H1 (cell line): Measurements from ENCODE around the gene KCNS3. TPM values are rescaled to one million over a fixed set of nuclear protein-coding genes. Genes with fewer than 3 reads are reported as not detected.

ENCODE experiments used
- CBX8 ChIP-seq: fragments of 300-800, 300-1000 bp; sonication (generic); IDR thresholded peaks from 2 replicates; pipeline ENCODE4 v1.7.1; 2016; ENCODE audit warnings: low read depth, low read length, borderline replicate concordance
- NRF1 ChIP-seq: IDR thresholded peaks from 2 replicates; pipeline ENCODE4 v1.6.1; 2011; ENCODE audit warnings: mild to moderate bottlenecking, low read depth, low read length, improper control_type of control experiment
- RAD21 ChIP-seq, 2 experiments: IDR thresholded peaks in 1 of 2; conservative IDR thresholded peaks in 1 of 2; 2 replicates each; pipeline ENCODE4 v1.6.1; 2011; ENCODE audit warnings: low read depth in 2 of 2, low read length in 2 of 2, improper control_type of control experiment in 1 of 2, inconsistent platforms in 1 of 2, mild to moderate bottlenecking in 1 of 2, moderate library complexity in 1 of 2
- RNF2 ChIP-seq: fragments of 200-900, 300-1000 bp; sonication (generic); IDR thresholded peaks from 2 replicates; pipeline ENCODE4 v1.7.1; 2016; ENCODE audit warnings: borderline replicate concordance, low read depth, mild to moderate bottlenecking, antibody characterized with exemption, low read length; ENCODE audit not compliant: poor library complexity, severe bottlenecking; ENCODE audit errors: missing control alignments
- SIX5 ChIP-seq: IDR thresholded peaks from 2 replicates; pipeline ENCODE4 v1.6.1; 2011; ENCODE audit warnings: mild to moderate bottlenecking, low read depth, low read length
- polyA plus RNA-seq, 7 experiments: library from polyadenylated mRNA; depleted of rRNA in 3 of 7; stranded (reverse) in 5 of 7; unstranded in 2 of 7; fragments of >200 nt in 5 of 7; fragments of 200-250 nt in 2 of 7; gene quantifications; 1 replicate in 5 of 7; 2 replicates in 1 of 7; 4 replicates in 1 of 7; pipeline versions ENCODE4 v1.2.1 to v1.2.3, GENCODE V29; 2011 to 2013; ENCODE audit warnings: missing spikeins in 2 of 7, mixed read lengths in 2 of 7
- total RNA-seq: library from RNA; stranded (reverse); fragmentation: NEBNext Ultra II Directional; extraction: Animal tissue kit (Norgen Biotek cat#: 25700); gene quantifications from 2 replicates; pipeline ENCODE4 v1.2.1, GENCODE V29; 2021
- TF ChIP-seq, protein P1 (sequence below): fragments of 300-600 bp; sonication (generic); IDR thresholded peaks from 2 replicates; pipeline ENCODE4 v1.7.1; 2012; ENCODE audit warnings: low read length, moderate library complexity, mild to moderate bottlenecking, inconsistent platforms; ENCODE audit not compliant: insufficient replicate concordance

KCNS3 gene
- total and polyA plus RNA-seq, 2 of the 8 experiments (the other 6 are each of a cell fraction or from before 2014, with no cell fraction given): 22.7 to 23.0 TPM

DNA sequence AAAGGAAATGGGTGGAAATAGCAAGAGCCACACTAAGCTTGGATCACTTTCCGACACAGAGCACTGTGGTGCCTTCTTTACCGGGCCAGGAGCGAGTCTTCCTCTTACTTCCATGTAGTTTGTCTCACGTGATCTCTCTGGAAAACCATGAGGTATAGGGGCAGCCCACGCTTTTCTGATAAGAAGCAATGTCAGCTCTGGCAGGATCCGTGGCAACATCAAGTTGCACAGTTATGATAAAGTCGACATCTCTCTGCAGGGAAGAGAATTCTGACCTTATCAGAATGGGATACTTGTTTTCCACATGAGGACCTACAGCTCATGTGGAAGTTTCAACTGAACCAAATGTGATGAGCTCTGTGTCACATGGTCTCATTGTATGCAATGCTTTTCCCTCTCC is 32.7 kb upstream of the KCNS3 start (continued):
- TF ChIP-seq, protein P1, sequence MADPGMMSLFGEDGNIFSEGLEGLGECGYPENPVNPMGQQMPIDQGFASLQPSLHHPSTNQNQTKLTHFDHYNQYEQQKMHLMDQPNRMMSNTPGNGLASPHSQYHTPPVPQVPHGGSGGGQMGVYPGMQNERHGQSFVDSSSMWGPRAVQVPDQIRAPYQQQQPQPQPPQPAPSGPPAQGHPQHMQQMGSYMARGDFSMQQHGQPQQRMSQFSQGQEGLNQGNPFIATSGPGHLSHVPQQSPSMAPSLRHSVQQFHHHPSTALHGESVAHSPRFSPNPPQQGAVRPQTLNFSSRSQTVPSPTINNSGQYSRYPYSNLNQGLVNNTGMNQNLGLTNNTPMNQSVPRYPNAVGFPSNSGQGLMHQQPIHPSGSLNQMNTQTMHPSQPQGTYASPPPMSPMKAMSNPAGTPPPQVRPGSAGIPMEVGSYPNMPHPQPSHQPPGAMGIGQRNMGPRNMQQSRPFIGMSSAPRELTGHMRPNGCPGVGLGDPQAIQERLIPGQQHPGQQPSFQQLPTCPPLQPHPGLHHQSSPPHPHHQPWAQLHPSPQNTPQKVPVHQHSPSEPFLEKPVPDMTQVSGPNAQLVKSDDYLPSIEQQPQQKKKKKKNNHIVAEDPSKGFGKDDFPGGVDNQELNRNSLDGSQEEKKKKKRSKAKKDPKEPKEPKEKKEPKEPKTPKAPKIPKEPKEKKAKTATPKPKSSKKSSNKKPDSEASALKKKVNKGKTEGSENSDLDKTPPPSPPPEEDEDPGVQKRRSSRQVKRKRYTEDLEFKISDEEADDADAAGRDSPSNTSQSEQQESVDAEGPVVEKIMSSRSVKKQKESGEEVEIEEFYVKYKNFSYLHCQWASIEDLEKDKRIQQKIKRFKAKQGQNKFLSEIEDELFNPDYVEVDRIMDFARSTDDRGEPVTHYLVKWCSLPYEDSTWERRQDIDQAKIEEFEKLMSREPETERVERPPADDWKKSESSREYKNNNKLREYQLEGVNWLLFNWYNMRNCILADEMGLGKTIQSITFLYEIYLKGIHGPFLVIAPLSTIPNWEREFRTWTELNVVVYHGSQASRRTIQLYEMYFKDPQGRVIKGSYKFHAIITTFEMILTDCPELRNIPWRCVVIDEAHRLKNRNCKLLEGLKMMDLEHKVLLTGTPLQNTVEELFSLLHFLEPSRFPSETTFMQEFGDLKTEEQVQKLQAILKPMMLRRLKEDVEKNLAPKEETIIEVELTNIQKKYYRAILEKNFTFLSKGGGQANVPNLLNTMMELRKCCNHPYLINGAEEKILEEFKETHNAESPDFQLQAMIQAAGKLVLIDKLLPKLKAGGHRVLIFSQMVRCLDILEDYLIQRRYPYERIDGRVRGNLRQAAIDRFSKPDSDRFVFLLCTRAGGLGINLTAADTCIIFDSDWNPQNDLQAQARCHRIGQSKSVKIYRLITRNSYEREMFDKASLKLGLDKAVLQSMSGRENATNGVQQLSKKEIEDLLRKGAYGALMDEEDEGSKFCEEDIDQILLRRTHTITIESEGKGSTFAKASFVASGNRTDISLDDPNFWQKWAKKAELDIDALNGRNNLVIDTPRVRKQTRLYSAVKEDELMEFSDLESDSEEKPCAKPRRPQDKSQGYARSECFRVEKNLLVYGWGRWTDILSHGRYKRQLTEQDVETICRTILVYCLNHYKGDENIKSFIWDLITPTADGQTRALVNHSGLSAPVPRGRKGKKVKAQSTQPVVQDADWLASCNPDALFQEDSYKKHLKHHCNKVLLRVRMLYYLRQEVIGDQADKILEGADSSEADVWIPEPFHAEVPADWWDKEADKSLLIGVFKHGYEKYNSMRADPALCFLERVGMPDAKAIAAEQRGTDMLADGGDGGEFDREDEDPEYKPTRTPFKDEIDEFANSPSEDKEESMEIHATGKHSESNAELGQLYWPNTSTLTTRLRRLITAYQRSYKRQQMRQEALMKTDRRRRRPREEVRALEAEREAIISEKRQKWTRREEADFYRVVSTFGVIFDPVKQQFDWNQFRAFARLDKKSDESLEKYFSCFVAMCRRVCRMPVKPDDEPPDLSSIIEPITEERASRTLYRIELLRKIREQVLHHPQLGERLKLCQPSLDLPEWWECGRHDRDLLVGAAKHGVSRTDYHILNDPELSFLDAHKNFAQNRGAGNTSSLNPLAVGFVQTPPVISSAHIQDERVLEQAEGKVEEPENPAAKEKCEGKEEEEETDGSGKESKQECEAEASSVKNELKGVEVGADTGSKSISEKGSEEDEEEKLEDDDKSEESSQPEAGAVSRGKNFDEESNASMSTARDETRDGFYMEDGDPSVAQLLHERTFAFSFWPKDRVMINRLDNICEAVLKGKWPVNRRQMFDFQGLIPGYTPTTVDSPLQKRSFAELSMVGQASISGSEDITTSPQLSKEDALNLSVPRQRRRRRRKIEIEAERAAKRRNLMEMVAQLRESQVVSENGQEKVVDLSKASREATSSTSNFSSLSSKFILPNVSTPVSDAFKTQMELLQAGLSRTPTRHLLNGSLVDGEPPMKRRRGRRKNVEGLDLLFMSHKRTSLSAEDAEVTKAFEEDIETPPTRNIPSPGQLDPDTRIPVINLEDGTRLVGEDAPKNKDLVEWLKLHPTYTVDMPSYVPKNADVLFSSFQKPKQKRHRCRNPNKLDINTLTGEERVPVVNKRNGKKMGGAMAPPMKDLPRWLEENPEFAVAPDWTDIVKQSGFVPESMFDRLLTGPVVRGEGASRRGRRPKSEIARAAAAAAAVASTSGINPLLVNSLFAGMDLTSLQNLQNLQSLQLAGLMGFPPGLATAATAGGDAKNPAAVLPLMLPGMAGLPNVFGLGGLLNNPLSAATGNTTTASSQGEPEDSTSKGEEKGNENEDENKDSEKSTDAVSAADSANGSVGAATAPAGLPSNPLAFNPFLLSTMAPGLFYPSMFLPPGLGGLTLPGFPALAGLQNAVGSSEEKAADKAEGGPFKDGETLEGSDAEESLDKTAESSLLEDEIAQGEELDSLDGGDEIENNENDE: no peak
- TF ChIP-seq CBX8 (no peak), RNF2 (no peak), SIX5 (no peak), RAD21 (IDR thresholded peaks at IDR 0.05 in 1 of 2, conservative IDR thresholded peaks at IDR 0.05 in 1 of 2; ENCODE audit: low read depth in 2 of 2, low read length in 2 of 2) (no peak), NRF1 (no peak)
